ENCODE data around the gene ZBTB47.

GRCh38 chr3:42685363-42685881, 31.9 kb downstream of the ZBTB47 start, which contains the start of gene KLHL40:
- TF ChIP-seq CTCF (IDR thresholded peaks at IDR 0.05; ENCODE audit: low read depth, low read length) (no peak), MAX (IDR thresholded peaks at IDR 0.05; ENCODE audit: low read depth, low read length) (no peak), MYC (IDR thresholded peaks at IDR 0.05; ENCODE audit: low read depth, low read length) (no peak), POLR2A (IDR thresholded peaks at IDR 0.05; ENCODE audit: extremely low read depth, insufficient read length) (no peak)

All from NB4 (cell line).